Neutrophil (primary cell): ENCODE results near the gene TMSB10.
A peak's percentile ranks its signal among the peaks of the same experiment; 100 is the strongest.

ENCODE experiments used
- H3K27ac ChIP-seq: fragments of 200-600 bp; sonication (generic); 2 replicates; pipeline ENCODE4 v1.5.1; 2016; ENCODE audit warnings: mild to moderate bottlenecking, moderate library complexity
- H3K27me3 ChIP-seq: fragments of 200-600 bp; sonication (generic); 2 replicates; pipeline ENCODE4 v1.6.0; 2016; ENCODE audit warnings: mild to moderate bottlenecking
- H3K36me3 ChIP-seq: fragments of 200-600 bp; sonication (generic); 2 replicates; pipeline ENCODE4 v1.5.1; 2017
- H3K4me1 ChIP-seq, 2 experiments: fragments of 200-600 bp in 1 of 2; sonication (generic) in 1 of 2; 1 replicate in 1 of 2; 2 replicates in 1 of 2; pipeline versions ENCODE4 v1.5.1 to v1.6.1; 2013 to 2016; ENCODE audit warnings: low read depth in 1 of 2, low read length in 1 of 2, mild to moderate bottlenecking in 1 of 2, moderate library complexity in 1 of 2; ENCODE audit not compliant: control insufficient read depth in 1 of 2, insufficient read depth in 1 of 2
- H3K4me3 ChIP-seq, 2 experiments: fragments of 200-600 bp in 1 of 2; sonication (generic) in 1 of 2; 1 replicate in 1 of 2; 2 replicates in 1 of 2; pipeline ENCODE4 v1.5.1; 2013 to 2016; ENCODE audit warnings: low read depth in 1 of 2, low read length in 1 of 2, mild to moderate bottlenecking in 1 of 2, moderate library complexity in 1 of 2
- H3K9me3 ChIP-seq: fragments of 200-600 bp; sonication (generic); 2 replicates; pipeline ENCODE4 v1.5.1; 2016
- TF ChIP-seq, protein P1 (sequence below): fragments of 200-600 bp; sonication (generic); IDR thresholded peaks from 2 replicates; pipeline ENCODE4 v1.5.1; 2016; ENCODE audit warnings: antibody characterized with exemption

TMSB10 gene

DNA sequence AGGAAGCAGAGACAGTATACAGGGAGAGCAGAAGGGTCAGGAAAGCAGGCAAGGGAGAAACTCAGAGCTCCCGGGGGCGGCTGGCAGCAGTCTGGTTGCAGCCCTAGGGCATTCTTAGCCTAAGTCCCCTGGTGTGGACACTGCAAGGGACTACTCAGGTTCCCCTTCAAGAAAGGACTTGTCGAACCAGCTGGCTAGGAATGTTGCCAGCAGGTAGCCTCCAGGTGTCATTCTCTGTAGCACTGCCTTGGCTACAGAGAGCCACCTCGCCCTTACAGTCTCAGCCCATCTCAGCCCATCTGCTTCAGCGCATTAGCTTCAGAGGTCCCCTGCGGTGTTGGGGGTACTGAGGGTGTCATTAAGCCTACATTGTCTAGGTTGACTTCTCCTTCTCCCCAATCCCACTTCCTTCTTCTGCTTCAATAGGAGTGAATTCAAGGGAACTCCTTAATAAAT is 11.3 kb upstream of the TMSB10 start:
- H3K4me3 ChIP-seq = no peak overlapping the region
- H3K27ac ChIP-seq = peak overlapping the region; percentile 40
- H3K36me3 ChIP-seq = no peaks in the 10 kb centered on the region
- peaks cover 2 to 24% of the 10 kb centered on the region in 2 experiments for H3K4me1 ChIP-seq
- TF ChIP-seq, protein P1, sequence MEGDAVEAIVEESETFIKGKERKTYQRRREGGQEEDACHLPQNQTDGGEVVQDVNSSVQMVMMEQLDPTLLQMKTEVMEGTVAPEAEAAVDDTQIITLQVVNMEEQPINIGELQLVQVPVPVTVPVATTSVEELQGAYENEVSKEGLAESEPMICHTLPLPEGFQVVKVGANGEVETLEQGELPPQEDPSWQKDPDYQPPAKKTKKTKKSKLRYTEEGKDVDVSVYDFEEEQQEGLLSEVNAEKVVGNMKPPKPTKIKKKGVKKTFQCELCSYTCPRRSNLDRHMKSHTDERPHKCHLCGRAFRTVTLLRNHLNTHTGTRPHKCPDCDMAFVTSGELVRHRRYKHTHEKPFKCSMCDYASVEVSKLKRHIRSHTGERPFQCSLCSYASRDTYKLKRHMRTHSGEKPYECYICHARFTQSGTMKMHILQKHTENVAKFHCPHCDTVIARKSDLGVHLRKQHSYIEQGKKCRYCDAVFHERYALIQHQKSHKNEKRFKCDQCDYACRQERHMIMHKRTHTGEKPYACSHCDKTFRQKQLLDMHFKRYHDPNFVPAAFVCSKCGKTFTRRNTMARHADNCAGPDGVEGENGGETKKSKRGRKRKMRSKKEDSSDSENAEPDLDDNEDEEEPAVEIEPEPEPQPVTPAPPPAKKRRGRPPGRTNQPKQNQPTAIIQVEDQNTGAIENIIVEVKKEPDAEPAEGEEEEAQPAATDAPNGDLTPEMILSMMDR = no peak
- no peaks in the 10 kb centered on the region for H3K9me3 ChIP-seq
- H3K27me3 ChIP-seq = no peaks in the 10 kb centered on the region

DNA sequence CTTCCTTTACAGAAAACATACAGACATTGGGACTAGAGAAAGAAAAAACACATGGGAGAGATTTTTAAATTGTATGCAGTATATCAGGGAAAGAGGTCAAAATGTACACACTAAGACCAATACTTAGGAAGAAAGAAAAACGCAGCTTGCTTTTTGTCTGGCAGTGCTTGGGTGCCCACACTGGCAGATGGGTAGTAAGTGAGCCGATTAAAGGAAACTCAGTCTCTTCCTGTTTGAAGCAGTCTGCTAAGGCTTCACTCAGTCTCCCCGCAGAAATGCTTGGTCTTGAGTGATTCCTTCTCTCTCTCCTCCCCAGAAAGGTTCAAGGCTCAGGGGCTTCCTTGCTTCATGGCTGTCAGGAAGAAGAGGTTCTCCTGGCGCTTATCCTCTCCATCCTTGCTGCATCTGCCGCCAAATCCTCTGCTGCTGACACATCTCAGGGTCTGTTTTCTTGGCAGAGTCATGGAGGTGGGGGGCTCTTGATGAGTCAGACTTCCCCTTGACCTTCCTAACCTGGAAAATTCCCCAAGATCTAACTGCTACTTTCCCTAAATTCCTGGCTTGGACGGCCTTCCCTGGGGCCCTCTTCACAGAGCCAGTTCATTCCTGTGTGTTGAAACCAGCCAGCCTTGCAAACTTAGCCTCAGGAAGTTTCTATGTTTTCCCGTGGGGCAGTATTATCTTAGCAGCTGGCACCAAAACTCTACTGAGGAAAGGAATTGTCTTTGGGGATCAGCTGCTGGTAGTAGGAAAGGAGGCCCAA is 10.5 kb upstream of the TMSB10 start:
- H3K9me3 ChIP-seq = no peaks in the 10 kb centered on the region
- H3K27ac ChIP-seq = peak overlapping the region; percentile 40
- no peaks in the 10 kb centered on the region for H3K27me3 ChIP-seq
- H3K4me3 ChIP-seq = no peak overlapping the region
- TF ChIP-seq, protein P1 = no peak
- peaks cover 0 to 21% of the 10 kb centered on the region in 2 experiments for H3K4me1 ChIP-seq
- H3K36me3 ChIP-seq = no peaks in the 10 kb centered on the region

DNA sequence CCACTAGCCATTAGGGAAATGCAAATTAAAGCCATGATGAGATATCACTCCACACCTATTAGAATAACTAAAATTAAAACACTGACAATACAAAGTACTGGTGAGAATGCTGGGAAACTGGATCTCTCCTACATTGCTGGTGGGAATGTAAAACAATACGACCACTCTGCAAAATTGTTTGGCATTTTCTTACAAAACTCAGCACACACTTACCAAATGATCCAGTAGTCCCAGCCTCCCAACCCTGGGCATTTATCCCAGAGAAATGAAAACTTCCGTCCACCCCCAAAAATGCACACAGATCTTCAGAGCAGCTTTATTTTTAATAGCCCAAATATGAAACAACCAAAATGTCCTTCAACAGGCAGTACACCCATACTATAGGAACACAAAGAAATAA is 8.9 kb upstream of the TMSB10 start:
- peaks cover 0 to 21% of the 10 kb centered on the region in 2 experiments for H3K4me1 ChIP-seq
- no peak overlapping the region for H3K4me3 ChIP-seq
- no peak overlapping the region for H3K27ac ChIP-seq
- H3K27me3 ChIP-seq = peaks cover 2% of the 10 kb centered on the region
- H3K36me3 ChIP-seq = no peaks in the 10 kb centered on the region
- TF ChIP-seq, protein P1 = no peak
- no peaks in the 10 kb centered on the region for H3K9me3 ChIP-seq

DNA sequence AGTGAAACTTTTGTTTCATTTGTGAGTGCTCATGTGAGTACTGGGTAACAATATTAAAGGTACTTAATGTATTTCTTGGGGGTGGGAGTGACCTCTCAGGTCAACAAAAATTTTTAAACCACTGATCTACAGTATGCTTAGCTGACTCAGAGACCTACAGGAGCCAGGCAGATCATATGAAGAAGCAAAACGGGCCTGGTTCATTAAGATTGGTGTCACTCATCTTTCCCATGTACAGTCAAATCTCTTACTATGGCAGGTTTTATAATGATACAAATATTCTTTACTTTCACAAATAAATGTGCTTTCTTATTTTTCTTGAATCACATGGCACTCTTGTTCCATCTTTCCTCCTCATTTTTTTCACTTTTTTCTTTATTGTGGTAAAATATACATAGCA is 7.7 kb upstream of the TMSB10 start:
- H3K36me3 ChIP-seq = no peaks in the 10 kb centered on the region
- no peak overlapping the region for H3K27ac ChIP-seq
- TF ChIP-seq, protein P1 = no peak
- H3K27me3 ChIP-seq = peaks cover 4% of the 10 kb centered on the region
- no peak overlapping the region for H3K4me3 ChIP-seq
- H3K9me3 ChIP-seq = no peaks in the 10 kb centered on the region
- peaks cover 0 to 21% of the 10 kb centered on the region in 2 experiments for H3K4me1 ChIP-seq

DNA sequence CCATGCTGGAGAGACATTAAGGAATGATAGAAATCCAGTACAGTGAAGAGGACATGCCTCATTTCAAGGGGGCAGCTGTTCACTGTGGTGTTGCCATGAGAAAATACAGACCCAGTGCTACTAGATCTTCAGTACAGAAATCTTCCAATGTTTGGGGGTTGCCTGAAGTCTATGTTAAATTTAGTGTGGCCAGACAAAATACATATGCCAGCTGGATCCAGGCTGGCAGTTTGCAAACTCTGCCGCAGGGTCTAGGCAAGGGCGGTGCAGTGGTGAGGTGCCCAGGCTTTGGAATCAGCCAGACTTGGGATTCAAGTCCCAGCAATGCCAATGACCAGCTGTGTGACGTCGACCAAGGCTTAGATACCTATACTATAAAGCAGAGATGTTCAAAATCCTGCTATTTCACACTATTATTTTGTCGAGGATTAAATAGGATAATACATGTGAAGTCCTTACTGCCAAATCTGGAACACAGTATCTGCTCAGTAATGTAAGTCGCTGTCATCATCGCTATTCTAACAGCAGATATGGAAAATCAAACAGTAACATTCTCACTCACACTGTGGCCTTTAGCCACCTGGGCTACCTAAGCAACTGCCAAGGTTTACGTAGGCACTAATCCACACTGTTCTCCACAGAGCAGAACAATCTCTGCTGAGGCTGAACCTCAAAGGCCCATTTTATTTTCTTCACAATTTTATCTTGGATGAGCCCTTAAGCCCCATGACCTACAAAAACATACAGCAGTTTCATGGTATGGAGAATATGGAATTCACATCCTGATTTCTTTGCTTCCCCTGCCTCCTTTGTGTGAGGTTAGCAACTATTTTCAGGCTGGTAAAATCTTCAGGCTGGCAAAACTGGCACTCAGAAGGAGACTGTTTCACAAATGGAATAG is 5.9 kb upstream of the TMSB10 start:
- Histone ChIP-seq H3K27ac (no peak overlapping the region), H3K9me3 (no peaks in the 10 kb centered on the region), H3K4me1 (peaks cover under 1 to 14% of the 10 kb centered on the region in 2 experiments), H3K4me3 (no peak overlapping the region), H3K36me3 (no peaks in the 10 kb centered on the region), H3K27me3 (peaks cover 11% of the 10 kb centered on the region)
- TF ChIP-seq, protein P1 = no peak
